Kidney (tissue), 14 donors: ENCODE data around the gene ZNF581. TPM values are rescaled to one million over a fixed set of nuclear protein-coding genes. Genes with fewer than 3 reads are reported as not detected.

ENCODE experiments used
- DNase-seq, 5 donors: peaks; one replicate each; pipeline ENCODE4 v3.0.0-alpha.2; 2013 to 2020
- FAIRE-seq: peaks from 2 replicates; lab custom pipeline; 2012; peaks lifted over from hg19 to GRCh38; lab: Jason Lieb, UNC
- H3K27ac ChIP-seq, 2 donors: one replicate each; pipeline ENCODE4 v1.7.0; 2013; ENCODE audit warnings: low read depth in 2 of 2, low read length in 2 of 2, inconsistent platforms in 1 of 2
- H3K27me3 ChIP-seq: one replicate; pipeline ENCODE4 v1.7.1; 2013; ENCODE audit warnings: low read length, inconsistent platforms; ENCODE audit not compliant: control insufficient read depth, insufficient read depth
- H3K36me3 ChIP-seq, 3 donors: one replicate each; pipeline versions ENCODE4 v1.7.0 to v1.7.1; 2013; ENCODE audit warnings: low read length in 3 of 3, control low read depth in 1 of 3, inconsistent platforms in 1 of 3; ENCODE audit not compliant: insufficient read depth in 3 of 3, control insufficient read depth in 2 of 3
- H3K4me1 ChIP-seq, 3 donors: one replicate each; pipeline versions ENCODE4 v1.7.0 to v1.7.1; 2013; ENCODE audit warnings: low read length in 3 of 3, inconsistent platforms in 1 of 3, low read depth in 1 of 3; ENCODE audit not compliant: control insufficient read depth in 2 of 3, insufficient read depth in 2 of 3
- H3K4me3 ChIP-seq, 3 donors: one replicate each; pipeline versions ENCODE4 v1.7.0 to v1.8.1; 2013; ENCODE audit warnings: low read length in 3 of 3, control low read depth in 1 of 3, inconsistent platforms in 1 of 3
- H3K9ac ChIP-seq, 3 donors: one replicate each; pipeline versions ENCODE4 v1.7.0 to v1.7.1; 2013; ENCODE audit warnings: low read length in 3 of 3, control low read depth in 1 of 3, inconsistent platforms in 1 of 3
- H3K9me3 ChIP-seq, 3 donors: one replicate each; pipeline versions ENCODE4 v1.7.0 to v1.7.1; 2013; ENCODE audit warnings: low read length in 3 of 3, control low read depth in 1 of 3, inconsistent platforms in 1 of 3; ENCODE audit not compliant: control insufficient read depth in 2 of 3, insufficient read depth in 1 of 3
- CTCF ChIP-seq: IDR thresholded peaks from 3 replicates; pipeline ENCODE4 v1.5.1; 2012; ENCODE audit warnings: mild to moderate bottlenecking, moderate library complexity, borderline replicate concordance; ENCODE audit not compliant: insufficient read depth; ENCODE audit errors: extremely low read depth
- intact Hi-C: fragments of 100-400 bp; cut with DNase I; formaldehyde crosslinking; loops from one replicate; pipeline ENCODE4 v1.11.1; 2022
- polyA plus RNA-seq: library from polyadenylated mRNA; stranded (reverse); fragments of 350-450 nt; fragmentation: Illumina TruSeq; extraction: RNeasy Lipid Tissue Mini Kit (QIAGEN cat#74804); gene quantifications from one replicate; pipeline ENCODE4 v1.2.3, GENCODE V29; 2014; ENCODE audit warnings: low read depth, low replicate concordance; ENCODE audit not compliant: insufficient read depth
- total RNA-seq: library from RNA; stranded (reverse); fragmentation: NEBNext Ultra II Directional; extraction: Animal tissue kit (Norgen Biotek cat#: 25700); gene quantifications from one replicate; pipeline ENCODE4 v1.2.1, GENCODE V29; 2021
- donor health status: control.
- donor health status: control.
- donor health status: control.
- donor health status: control.
- donor health status: control.
- donor health status: DM: yes; HTN: yes; CAD: no.
- donor health status: Normal renal cell carcinoma (clear cell type).

The ZNF581 gene
- total and polyA plus RNA-seq, 2 donors from 2014 or later: 22.0 to 23.6 TPM

- Histone ChIP-seq H3K9me3 (no peaks in the 10 kb centered on the region), H3K4me3 (peak within 1 kb of the TSS; percentile 76 to 98 (median 97)), H3K27ac (peak within 1 kb of the TSS; percentile 63 to 84), H3K4me1 (peaks cover 0 to 44% (median 29%) of the 10 kb centered on the region in 3 donors), H3K9ac (peak within 1 kb of the TSS; percentile 64 to 93 (median 92)), H3K27me3 (no peaks in the 10 kb centered on the region), H3K36me3 (peaks cover 2 to 22% (median 14%) of the 10 kb centered on the region in 3 donors)
- intact Hi-C loops: no loop called here
- FAIRE-seq (no peak), DNase-seq (peak; percentile 98 to 99 (median 98))
- no peak for TF ChIP-seq CTCF
These were observed 31.6 kb downstream of the ZNF581 start, which contains the start of gene EPN1 for GRCh38 chr19:55674841-55675660. EPN1 (plus strand) TSS chr19:55675226; CDS start chr19:55678628, 3,402 bp downstream.

- peak overlapping the region; percentile 63 to 84 for H3K27ac ChIP-seq
- intact Hi-C loops: no loop called here
- H3K4me1 ChIP-seq: peaks cover 0 to 48% (median 35%) of the 10 kb centered on the region in 3 donors
- DNase-seq: no peak
- no peak for FAIRE-seq
- peak overlapping the region; percentile 76 to 98 (median 97) for H3K4me3 ChIP-seq
- peak overlapping the region; percentile 64 to 93 (median 92) for H3K9ac ChIP-seq
- H3K9me3 ChIP-seq: no peaks in the 10 kb centered on the region
- H3K36me3 ChIP-seq: peaks cover 2 to 15% (median 15%) of the 10 kb centered on the region in 3 donors
- no peaks in the 10 kb centered on the region for H3K27me3 ChIP-seq
- no peak for TF ChIP-seq CTCF
These were observed 32.4 kb downstream of the ZNF581 start for GRCh38 chr19:55675661-55676354.

GRCh38 chr19:55676383-55676782, 32.9 kb downstream of the ZNF581 start:
- DNase-seq: no peak
- peak overlapping the region in 1 of 2 donors; percentile 15 for H3K27ac ChIP-seq

More at GRCh38 chr19:55676383-55676782, 32.9 kb downstream of the ZNF581 start:
- Histone ChIP-seq H3K27me3 (no peaks in the 10 kb centered on the region), H3K36me3 (peaks cover 2 to 15% (median 15%) of the 10 kb centered on the region in 3 donors), H3K9me3 (no peaks in the 10 kb centered on the region), H3K9ac (peak overlapping the region in 2 of 3 donors; percentile 38 to 92), H3K4me3 (peak overlapping the region in 2 of 3 donors; percentile 97 to 98), H3K4me1 (peaks cover 0 to 54% (median 40%) of the 10 kb centered on the region in 3 donors)
- no peak for TF ChIP-seq CTCF
- FAIRE-seq: no peak
- intact Hi-C loops: no loop called here
